Sigmoid colon (tissue), 4 donors: ENCODE measurements around the gene CTCF.

Source experiments
- CTCF ChIP-seq, 4 experiments: fragments of 450-650 bp in 3 of 4; fragments of 200-600 bp in 1 of 4; IDR thresholded peaks; one replicate each; pipeline ENCODE4 v1.5.1; 2016 to 2019; ENCODE audit warnings: antibody characterized with exemption in 4 of 4, mild to moderate bottlenecking in 3 of 4, moderate library complexity in 2 of 4
- POLR2A ChIP-seq, 2 donors: fragments of 450-650 bp; IDR thresholded peaks; one replicate each; pipeline ENCODE4 v1.6.1; 2016; ENCODE audit warnings: antibody characterized with exemption in 2 of 2, mild to moderate bottlenecking in 2 of 2, moderate library complexity in 2 of 2
- POLR2AphosphoS5 ChIP-seq, 4 donors: sonication (generic); formaldehyde crosslinking; IDR thresholded peaks; one replicate each; pipeline ENCODE4 v1.6.1; 2017; ENCODE audit warnings: antibody characterized with exemption in 4 of 4

GRCh38 chr16:67529582-67530012 lies 32.7 kb upstream of the CTCF start:
- TF ChIP-seq CTCF (IDR thresholded peaks at IDR 0.05) (no peak), POLR2AphosphoS5 (IDR thresholded peaks at IDR 0.05) (no peak), POLR2A (IDR thresholded peaks at IDR 0.05) (no peak)
